GOT3 (cell line): ENCODE results near the gene ZNF445.
"Not testable (repeated sequence)": the region's sequence is repeated elsewhere in the genome, so short reads cannot be mapped to it uniquely, and the experiment has no call there.

ENCODE experiments used
- DNase-seq: peaks from one replicate; lab custom pipeline; 2025; ENCODE audit warnings: mixed read lengths; lab: John Stamatoyannopoulos, UW

The ZNF445 gene

DNA sequence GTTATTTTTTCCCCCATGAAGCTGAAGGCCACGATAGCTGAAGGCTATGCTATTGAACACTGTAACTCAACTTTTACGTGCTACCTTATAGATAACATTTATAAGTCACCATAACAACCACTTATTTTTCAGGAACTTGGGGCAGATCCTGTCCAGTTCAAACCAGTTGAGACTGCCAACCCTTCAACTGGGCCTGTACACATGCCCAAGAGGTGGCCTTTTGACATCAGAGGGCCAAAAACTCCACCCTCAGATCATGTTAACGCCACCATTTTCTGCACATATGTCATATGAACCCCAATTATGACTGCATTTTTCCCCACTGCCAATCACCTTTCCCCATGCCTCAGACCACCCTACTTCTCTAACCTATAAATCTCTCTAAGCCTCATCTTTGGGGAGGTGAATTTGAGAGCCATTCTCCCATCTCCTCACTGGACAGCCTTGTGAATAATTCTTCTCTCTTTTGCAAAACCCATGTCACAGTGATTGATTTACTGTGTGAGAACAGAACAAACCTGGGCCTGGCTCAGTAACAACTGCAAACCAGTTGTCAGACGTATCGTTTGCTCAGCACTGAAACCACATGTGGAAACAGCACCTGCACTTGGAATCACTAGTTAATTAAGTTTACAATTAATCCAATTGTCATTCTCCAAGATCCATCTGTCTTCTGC, 42.5 kb downstream of the ZNF445 start:
- no peak for DNase-seq

DNA sequence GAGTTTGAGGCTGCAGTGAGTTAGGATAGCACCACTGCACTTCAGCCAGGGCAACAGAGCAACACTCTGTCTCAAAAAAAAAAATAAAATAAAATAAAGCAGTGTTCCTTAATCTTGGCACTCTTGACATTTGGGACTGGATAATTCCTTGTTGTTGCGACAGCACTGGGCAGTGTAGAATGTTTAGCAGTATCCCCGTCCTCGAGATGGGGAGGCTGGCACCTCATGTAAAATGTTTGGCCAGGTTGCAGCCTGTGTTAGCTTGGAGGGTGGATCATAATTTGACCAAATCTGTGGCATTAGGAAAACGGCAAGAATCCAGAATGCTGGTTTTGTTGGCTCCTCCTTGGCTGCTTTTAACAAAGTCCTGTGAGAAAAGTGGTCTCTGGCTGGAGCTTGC, 47.0 kb downstream of the ZNF445 start:
- no peak for DNase-seq

DNA sequence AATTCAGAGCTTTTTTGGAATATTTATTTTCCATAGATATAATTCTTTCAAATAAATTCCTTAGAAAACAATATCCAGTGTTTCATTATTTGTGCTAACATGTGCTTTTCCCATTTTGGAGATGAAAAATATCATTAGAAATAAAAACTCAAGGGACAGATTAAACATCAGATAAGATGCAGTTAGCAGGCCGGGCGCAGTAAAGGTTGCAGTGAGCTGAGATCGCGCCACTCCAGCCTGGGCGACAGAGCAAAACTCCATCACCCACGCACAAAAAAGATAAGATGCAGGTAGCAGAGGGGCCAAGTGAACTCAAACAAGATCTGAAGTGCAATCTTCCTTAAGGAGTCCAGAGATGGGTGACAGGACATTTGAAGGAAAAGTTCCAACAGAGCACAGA, 48.0 kb downstream of the ZNF445 start:
- DNase-seq = no peak

DNA sequence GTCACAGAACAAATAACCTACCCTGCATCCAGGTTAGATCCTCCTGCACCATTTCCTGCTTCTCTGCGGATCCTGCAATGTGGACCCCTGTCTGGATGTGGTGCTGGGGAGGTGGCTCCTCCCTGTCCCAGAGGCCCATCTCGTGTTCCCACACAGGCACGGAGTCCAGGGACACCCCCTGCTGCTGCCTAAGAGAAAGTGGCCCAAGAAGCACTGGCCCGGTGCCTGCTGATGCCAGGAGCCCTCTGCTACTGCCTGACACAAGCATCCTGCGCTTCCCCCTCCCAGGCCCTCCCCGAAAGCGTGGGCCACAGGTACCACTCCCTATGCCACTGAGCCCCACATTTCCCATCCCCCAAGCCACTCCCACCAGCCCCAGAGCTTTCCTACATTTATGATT, 48.6 kb downstream of the ZNF445 start:
- DNase-seq = no peak

DNA sequence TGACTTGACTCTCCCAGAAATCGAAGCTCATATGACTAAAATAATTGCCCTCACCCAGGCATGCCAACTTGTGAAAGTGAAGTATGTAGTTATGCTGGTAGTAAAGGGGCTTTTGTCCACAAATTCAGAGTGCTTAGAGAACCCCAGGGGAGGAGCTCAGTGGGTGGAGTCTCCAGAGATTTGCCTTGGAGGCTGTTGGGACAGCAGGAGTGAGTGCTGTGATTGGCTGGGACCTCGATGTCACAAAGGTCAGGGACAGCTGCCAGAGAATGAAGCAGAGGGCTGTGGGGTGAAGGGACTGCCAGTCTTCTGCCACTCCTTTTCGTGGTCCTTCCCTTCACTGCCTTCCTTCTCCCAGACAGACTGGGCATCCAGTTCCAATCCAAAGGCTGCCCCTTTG, 49.8 kb downstream of the ZNF445 start:
- DNase-seq = no peak

DNA sequence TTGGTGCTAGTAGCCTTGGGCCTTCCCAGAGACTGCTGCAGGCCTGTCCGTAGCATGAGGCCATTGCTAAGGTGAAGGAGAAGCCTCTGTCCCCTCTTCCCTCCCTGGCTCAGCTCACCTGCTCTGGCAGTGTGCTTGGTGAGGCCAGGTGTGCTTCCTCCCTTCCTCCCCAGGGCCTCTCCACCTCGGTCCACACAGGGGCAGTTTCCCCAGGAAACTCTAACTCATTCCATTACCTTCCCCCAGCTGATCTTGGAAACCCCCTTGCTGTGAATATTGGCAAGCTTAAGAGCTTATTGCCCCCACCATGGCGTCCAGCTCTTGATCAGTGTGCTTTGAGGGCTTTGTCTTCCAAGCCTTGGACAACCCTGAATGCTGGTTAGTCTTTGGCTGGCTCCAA, 52.7 kb downstream of the ZNF445 start:
- no peak for DNase-seq

DNA sequence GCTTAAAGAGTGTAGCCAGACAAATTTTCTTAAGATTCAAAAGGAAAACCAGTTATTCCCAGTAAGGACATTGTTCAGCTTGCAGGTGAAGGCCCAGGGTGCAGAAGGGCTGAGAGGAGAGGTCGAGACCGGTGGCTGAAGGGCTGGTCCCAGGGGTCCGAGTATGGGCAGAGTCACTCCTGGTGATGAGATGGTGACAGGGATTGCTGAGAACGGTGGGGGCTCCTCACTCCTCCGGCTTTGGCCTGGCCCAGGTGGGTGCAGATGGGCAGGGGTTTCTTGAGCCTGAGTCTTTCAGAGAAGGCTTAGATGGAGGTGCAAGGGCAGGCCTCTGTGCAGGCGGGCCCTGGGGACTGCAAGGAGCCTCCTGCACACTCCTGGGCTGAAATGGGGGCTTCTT, 56.2 kb downstream of the ZNF445 start:
- DNase-seq = no peak

DNA sequence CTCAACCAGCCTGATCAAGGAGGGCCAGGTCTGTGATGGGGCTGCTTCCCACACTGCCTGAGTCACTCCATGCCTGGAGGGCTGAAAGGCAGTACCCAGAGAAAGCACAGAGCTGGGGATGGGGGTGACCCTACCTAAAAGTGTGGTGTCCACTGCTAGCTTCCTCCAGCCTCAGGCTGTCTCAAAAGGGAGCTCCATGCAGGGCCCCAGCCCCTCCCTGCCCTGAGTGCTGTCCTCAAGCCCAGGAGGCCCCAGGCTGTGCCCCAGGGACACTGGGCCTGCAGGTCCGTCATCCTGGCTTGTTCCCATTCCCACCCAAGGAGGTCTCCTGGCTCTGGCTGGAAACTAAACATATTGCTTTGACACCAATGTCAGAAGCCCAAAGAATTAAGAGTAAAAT, 56.8 kb downstream of the ZNF445 start:
- no peak for DNase-seq

DNA sequence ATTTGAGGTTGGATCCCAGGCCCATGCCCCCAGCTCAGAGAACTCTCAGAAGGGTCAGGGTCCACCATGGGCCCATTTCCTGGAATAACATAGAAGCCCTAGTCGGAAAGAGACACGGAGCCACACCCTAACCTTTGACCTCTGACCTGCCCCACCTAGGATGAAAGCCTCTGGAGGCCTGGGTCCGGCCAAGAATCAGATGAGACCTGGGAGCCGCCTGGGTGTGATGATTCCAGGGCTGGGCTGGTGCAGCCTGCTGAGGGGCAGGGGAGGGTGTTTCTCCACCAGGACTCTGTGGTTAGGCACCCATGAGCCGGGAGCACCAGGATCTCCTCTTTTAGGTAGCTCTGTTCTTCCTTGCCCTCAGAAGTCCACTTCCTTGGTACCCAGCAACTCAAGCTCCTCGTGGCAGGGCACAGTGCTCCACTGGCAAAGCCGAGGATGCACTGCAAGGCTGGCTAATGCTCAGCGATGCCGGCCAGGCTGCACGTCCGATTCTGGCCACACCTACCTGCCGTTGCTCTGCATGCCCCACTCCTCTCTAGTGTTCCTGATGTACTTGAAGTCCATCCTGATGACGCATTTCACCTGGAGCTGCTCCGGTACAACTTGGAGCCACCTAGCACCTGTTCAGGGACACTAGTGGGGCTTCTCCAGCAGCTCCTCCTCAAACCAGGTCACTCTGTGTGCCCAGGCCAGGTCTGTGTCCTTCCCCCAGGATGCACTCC, 57.4 kb downstream of the ZNF445 start:
- no peak for DNase-seq

DNA sequence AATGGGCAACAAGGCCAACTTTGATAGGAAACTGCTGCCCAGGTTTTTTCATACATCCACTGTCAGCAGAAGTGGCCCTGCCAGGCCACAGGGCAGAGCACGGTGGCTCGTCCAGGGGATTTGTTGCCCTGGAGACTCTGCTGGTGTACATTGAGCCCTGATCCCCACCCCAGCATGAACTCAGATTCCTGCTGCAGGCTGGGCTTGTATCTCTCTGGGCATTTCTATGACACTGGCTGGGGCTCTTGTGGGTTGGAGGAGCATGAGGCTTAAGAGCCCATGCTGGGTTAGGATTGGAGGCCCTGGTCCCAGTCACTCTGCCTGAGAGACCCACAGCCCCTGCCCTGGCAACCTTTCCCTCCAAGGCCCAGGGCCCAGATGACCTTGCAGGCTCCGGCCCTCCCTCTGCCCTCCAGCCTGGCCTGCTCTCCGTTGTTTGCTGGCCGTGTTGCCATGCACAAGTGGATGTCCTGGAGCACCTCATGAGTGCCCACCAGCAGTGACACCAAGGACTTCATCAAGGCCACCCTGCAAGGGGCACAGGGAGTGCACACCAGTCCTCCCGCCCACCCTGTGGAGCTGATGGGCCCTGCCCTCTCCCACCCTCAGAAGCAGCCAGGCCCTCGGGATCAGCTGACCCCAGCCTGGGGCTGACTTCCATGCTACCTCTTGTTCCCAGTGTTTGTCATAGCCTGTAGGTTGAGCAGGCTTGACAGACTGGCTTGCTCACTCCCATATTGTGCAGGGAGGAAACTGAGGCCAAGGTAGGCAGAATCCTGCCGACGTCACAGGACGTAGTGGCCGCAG, 58.2 kb downstream of the ZNF445 start:
- DNase-seq = no peak

DNA sequence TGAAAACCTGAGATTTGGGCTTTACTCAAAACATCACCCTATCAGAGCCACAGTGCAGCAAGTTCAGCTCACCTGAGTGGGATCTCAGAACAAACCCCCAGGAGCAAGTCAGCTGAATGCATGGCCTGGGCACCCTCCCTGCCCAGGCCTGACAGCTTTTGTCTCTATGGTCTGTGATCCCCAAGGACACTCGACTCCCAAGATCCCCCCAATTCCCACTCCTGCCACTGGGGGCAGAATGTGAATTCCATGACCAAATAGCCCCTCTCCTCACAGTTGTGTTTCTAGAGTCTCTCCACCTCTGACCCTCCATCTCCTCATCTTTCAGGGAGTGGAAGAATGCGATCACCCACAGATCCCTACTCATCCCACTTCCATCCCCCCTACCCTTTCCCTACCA, 58.9 kb downstream of the ZNF445 start:
- no peak for DNase-seq

DNA sequence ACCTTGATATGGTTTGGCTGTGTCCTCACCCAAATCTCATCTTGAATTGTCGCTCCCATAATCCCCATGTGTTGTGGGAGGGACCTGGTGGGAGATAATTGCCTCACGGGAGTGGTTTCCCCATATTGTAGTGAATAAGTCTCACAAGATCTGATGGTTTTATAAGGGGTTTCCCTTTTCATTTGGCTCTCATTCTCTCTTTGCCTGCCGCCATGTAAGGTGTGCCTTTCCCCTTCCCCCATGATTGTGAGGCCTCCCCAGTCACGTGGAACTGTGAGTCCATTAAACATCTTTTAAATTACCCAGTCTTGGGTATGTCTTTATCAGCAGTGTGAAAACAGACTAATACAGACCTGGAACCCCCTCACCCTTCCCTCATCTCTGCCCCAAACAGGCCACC, 59.4 kb downstream of the ZNF445 start:
- DNase-seq = not testable (repeated sequence)

DNA sequence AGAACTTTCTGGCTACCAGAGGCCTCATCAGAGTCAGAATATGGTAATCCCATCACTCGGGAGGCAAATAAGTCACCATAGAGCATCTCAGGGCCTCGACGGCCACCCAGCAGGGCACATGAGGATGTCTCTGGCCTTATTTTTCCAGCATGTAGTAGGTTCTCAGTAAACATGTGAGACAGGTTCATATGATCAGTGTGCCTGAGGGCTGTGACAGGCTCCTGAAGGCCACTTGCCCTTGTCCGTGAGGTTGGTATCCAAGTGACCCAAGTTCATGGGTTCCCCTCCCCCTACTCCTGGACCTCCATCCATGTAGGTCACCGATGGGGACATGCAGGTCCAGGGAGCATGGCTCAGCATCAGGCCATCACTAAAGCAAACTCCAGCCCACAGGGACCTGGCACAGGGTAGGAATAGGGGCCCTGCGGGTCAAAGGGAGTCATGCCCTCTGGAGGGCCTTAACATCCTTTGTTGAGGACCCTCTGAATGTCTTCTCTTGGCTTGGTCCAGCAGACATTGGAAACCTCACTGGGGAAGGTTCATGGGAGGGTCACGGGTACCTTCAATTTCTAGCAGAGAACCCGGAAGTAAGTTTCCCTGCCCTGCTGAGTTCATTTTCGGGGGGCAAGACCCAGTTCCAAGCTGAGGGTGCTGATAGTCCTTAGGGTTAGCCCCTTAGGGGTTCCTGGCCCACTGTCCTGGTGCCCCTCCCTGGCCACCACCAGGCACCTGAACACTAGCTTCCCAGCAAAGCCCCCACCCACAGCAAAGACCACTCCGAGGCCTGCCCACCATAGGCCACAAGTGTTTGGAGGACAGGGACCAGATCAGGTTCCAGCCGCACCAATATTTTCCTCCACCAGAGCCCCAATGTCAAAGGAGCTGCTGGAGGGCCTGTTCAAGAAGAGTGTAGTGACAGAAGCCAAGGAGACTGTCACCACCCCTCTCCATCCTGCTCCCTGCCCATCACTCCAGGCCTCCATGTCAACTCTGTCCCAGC, 61.1 kb downstream of the ZNF445 start:
- DNase-seq = no peak

DNA sequence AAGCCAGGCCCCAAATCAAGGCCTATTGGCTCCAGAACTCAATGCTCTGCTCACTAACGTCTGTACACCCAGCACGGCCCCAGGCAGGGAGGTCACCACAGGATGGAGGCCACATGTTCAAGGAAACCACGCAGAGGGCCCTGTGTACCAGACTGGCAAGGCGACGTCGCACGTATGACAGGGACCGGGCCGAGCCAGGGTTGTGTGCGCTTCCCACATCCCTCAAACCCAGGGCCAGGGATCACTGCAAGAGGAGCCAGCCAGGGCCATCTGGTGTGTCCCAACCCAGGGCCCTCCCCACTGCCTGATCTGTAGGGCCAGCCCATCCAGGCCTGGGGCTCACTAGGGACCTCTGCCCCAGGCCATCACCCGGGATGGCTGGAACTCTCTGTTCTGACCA, 62.0 kb downstream of the ZNF445 start:
- DNase-seq = no peak

DNA sequence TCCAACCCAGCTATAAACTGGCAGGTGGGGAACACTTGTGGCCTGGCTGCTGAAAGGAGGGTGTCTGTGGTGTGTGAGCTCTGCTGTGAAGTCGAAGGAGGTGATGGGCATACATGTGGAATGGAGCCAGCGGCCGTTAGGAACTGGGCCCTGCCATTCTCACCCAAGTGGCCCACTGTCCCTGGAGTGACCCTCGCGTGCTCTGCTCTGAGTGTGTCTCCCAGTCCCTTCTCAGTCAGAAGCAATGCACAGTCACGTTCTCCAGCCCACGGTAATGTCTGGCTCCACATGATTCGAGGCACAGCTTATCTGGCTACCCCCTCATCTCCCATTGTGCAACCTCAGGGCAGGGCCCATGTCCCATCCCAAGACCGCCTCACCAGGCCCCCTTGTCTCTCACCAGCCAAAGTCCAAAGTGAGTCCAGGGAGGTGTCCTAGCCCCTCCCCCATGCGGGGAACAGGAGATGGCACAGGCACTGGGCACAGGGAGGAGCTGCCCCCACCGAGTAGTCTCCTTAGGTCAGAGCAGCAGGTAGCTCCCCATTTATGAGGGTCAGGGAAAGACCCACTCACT, 62.9 kb downstream of the ZNF445 start:
- no peak for DNase-seq

DNA sequence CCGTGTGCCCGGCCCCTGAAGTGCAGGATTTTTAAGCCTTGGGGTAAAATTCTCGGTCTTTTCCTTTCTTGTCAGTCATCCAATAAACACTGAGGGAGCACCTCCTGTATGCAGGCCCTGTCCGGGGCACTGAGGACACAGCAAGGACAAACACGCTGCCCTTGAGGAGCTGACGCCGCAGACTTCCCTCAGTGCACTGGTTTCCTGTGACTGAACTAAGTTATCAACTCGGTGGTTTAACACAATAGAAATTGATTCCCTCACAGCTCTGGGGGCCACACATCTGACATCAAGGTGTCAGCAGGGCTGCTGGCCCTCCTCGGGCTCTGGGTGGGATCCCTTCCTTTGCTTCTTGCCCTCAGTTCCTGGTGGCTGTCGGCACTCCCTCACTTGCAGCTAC, 65.1 kb downstream of the ZNF445 start:
- no peak for DNase-seq

DNA sequence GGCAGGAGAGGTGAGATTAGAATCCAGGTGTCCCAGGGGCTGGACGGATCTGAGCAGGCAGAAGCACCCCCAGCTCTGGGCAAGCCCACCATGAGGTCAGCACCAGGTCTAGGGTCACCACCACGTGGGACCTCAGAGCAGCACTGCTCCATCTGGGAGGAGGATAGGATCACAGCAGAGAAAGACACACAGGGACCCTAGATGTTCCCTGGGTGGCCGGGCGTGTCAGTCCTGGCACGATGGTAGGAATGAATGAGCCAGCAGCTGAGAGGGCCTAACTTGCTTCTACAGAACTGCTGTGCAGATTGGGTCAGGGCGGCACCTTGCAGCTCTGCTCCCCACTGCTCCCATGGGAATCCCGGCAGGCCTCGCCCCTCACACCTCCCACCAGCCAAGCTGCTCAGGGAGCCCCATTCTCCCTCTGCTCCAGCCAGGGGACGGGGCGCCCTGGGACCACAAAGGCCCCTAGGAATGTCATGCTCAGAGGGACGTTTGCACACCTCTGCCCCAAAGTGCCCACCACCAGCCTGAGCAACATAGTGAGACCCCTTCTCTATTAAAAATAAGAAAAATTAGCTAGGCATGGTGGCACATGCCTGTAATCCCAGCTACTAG, 66.3 kb downstream of the ZNF445 start:
- no peak for DNase-seq

DNA sequence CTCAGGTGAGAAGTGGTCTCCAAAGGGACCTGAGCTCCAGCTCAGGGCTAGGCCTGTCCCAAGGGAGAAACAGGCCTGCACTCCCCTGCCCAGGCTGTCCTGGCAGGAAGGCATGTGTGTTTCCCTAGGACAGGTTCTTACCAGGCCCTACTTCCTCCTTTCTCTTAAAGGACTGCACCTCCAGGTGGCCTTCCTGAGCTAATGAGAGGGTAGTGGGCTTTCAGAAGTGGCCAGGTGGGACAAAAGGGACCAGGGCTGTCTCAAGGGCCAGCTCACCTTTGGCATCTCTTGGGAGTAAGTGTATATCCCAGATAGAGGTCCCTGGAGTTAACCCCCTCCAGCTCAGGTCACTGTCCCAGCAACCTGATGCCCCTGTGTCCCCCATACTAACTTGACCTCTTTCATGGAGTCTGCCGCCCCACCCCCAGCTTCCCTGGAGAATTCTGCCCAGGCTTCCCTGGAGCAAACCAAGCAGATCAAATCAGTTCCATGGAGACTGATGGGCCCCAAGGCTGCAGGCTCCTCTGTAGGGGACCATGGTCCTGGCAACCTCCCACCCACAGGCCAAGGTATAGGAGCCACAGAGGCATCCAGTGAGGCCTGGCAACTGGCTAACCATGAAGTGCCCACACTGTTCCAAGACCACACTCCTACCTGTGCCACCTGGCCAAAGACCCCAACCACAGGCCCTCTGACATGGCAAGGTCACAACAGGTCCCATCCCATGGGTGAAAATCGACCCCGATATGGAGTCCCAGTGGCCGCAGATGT, 67.6 kb downstream of the ZNF445 start:
- no peak for DNase-seq

DNA sequence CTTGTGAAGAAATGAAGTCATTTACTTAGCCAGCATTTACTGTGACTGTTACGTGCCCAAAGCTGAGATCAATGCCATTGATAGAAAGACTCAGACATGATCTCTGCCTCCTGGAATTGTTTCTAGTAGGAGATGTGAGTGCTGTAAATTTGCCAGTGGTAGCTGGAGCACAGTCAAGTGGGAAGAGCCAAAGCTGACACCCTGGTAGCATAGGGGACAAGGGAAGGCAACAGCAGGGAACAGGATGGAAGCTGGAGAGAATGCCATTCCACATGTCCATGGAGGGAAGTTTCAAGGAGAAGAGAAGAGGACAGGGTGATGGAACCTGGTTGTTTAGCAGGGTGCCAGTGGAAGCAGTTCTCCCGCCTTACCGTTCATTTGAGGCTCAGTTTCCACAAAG, 74.9 kb downstream of the ZNF445 start:
- no peak for DNase-seq

DNA sequence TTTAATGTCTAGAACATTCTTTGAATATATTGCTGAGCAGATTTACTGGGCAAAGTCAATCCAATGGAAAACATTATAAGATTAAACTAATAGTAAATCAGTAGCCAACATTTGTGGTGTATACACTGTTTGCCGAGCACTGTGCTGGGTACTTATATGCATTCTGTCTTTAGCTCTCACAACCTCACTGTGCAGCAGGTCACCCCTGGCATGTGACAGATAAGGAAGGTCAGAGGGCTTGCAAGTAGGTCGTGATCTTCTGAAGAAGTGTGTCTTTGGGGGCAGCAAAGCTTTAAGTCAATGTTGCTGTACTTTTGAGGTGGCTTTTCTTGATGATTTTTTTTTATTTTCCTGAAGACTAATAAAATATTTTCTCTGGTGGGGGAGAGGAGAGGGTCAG, 76.7 kb downstream of the ZNF445 start:
- no peak for DNase-seq
